Right atrium auricular region (tissue), 2 donors: ENCODE results near the gene TSPAN32. TPM values are rescaled to one million over a fixed set of nuclear protein-coding genes. Genes with fewer than 3 reads are reported as not detected.

Source experiments
- DNase-seq: peaks from one replicate; pipeline ENCODE4 v3.0.0-alpha.2; 2019; ENCODE audit warnings: low spot score
- H3K27ac ChIP-seq, 2 donors: fragments of 200-600 bp; sonication (generic); 1 replicate in 1 of 2; 2 replicates in 1 of 2; pipeline ENCODE4 v1.5.1; 2016 to 2019
- H3K27me3 ChIP-seq, 2 donors: fragments of 200-600 bp; sonication (generic); one replicate each; pipeline versions ENCODE4 v1.5.1 to v1.6.0; 2017 to 2019
- H3K36me3 ChIP-seq: fragments of 200-600 bp; sonication (generic); one replicate; pipeline ENCODE4 v1.5.1; 2016
- H3K4me1 ChIP-seq, 2 donors: fragments of 200-600 bp; sonication (generic); one replicate each; pipeline versions ENCODE4 v1.5.1 to v1.6.0; 2017 to 2019
- H3K4me3 ChIP-seq, 2 donors: fragments of 200-600 bp; sonication (generic); 1 replicate in 1 of 2; 2 replicates in 1 of 2; pipeline ENCODE4 v1.5.1; 2017 to 2019; ENCODE audit warnings: mild to moderate bottlenecking in 1 of 2, moderate library complexity in 1 of 2
- H3K9me3 ChIP-seq, 2 donors: fragments of 200-600 bp; sonication (generic); one replicate each; pipeline ENCODE4 v1.5.1; 2019
- CTCF ChIP-seq, 2 donors: fragments of 200-600 bp; sonication (generic); IDR thresholded peaks; one replicate each; pipeline ENCODE4 v1.5.1; 2019; ENCODE audit warnings: antibody characterized with exemption in 2 of 2
- total RNA-seq, 2 donors: library from RNA; depleted of rRNA; stranded (reverse); fragments of >200 nt; gene quantifications; one replicate each; pipeline ENCODE4 v1.1.0, GENCODE V29; 2016

TSPAN32 gene
- total RNA-seq, 2 donors from 2014 or later, result 2.6 to 15.2 TPM

GRCh38 chr11:2306452-2306823, 4.6 kb downstream of the TSPAN32 start:
- Histone ChIP-seq H3K27me3 (no peaks in the 10 kb centered on the region), H3K27ac (peak overlapping the region; percentile 83 to 87), H3K36me3 (no peaks in the 10 kb centered on the region), H3K9me3 (no peaks in the 10 kb centered on the region), H3K4me1 (peaks cover 0 to 53% of the 10 kb centered on the region in 2 donors), H3K4me3 (peak overlapping the region in 1 of 2 donors; percentile 9)
- peak; percentile 71 for DNase-seq
- no peak for TF ChIP-seq CTCF (IDR thresholded peaks at IDR 0.05)

- no peaks in the 10 kb centered on the region for H3K27me3 ChIP-seq
- DNase-seq, result no peak
- TF ChIP-seq CTCF (IDR thresholded peaks at IDR 0.05), result no peak
- no peaks in the 10 kb centered on the region for H3K9me3 ChIP-seq
- H3K4me1 ChIP-seq, result peaks cover 0 to 58% of the 10 kb centered on the region in 2 donors
- no peaks in the 10 kb centered on the region for H3K36me3 ChIP-seq
- no peak overlapping the region for H3K4me3 ChIP-seq
- peak overlapping the region in 1 of 2 donors; percentile 87 for H3K27ac ChIP-seq
Measured at GRCh38 chr11:2306877-2307500, 5.2 kb downstream of the TSPAN32 start.

GRCh38 chr11:2307501-2308331, 5.9 kb downstream of the TSPAN32 start:
- no peak overlapping the region for H3K4me3 ChIP-seq
- peaks cover 0 to 61% of the 10 kb centered on the region in 2 donors for H3K4me1 ChIP-seq
- no peak for DNase-seq
- peak overlapping the region in 1 of 2 donors; percentile 87 for H3K27ac ChIP-seq
- H3K36me3 ChIP-seq, result no peaks in the 10 kb centered on the region
- TF ChIP-seq CTCF (IDR thresholded peaks at IDR 0.05), result no peak
- H3K9me3 ChIP-seq, result no peaks in the 10 kb centered on the region
- H3K27me3 ChIP-seq, result no peaks in the 10 kb centered on the region

GRCh38 chr11:2308713-2309112, 6.9 kb downstream of the TSPAN32 start:
- no peaks in the 10 kb centered on the region for H3K27me3 ChIP-seq
- peaks cover 0 to 58% of the 10 kb centered on the region in 2 donors for H3K4me1 ChIP-seq
- DNase-seq, result no peak
- H3K9me3 ChIP-seq, result no peaks in the 10 kb centered on the region
- no peak for TF ChIP-seq CTCF (IDR thresholded peaks at IDR 0.05)
- H3K27ac ChIP-seq, result no peak overlapping the region
- no peak overlapping the region for H3K4me3 ChIP-seq
- no peaks in the 10 kb centered on the region for H3K36me3 ChIP-seq

GRCh38 chr11:2309251-2310072, 7.6 kb downstream of the TSPAN32 start:
- no peaks in the 10 kb centered on the region for H3K9me3 ChIP-seq
- H3K27ac ChIP-seq, result no peak overlapping the region
- H3K4me1 ChIP-seq, result peaks cover 0 to 58% of the 10 kb centered on the region in 2 donors
- no peak for TF ChIP-seq CTCF (IDR thresholded peaks at IDR 0.05)
- no peaks in the 10 kb centered on the region for H3K36me3 ChIP-seq
- no peak overlapping the region for H3K4me3 ChIP-seq
- no peaks in the 10 kb centered on the region for H3K27me3 ChIP-seq
- DNase-seq, result no peak
